ENCODE measurements around the gene IFRD1. TPM values are rescaled to one million over a fixed set of nuclear protein-coding genes. Genes with fewer than 3 reads are reported as not detected.

Gene IFRD1
- 10 to 100 TPM; 40.3 to 48.9 TPM for total RNA-seq

GRCh38 chr7:112449902-112450806 is at the start of gene IFRD1:
TSS of gene IFRD1 (plus strand) at chr7:112450460. CDS start at chr7:112450689, 229 bp downstream.
- ATAC-seq = peak; percentile 78
- DNase-seq = peak; percentile 99
- intact Hi-C loops (cut with DNase I, micrococcal nuclease) = loop anchor here (1.0 to 5.0 kb wide), 12 partner anchors 57 to 1437 kb away; partner anchors contain the start of genes DOCK4 (in 2 of the 2), TMEM168 (in 2 of the 2), ZNF277 (in 2 of the 2) and IMMP2L (in 1 of the 2)
- Mint-ChIP-seq H3K4me1 (peaks cover 38% of the 10 kb centered on the region), H3K36me3 (ENCODE audit: low read depth) (peaks cover 10% of the 10 kb centered on the region), H3K4me3 (peak within 1 kb of the TSS; percentile 97), H3K27ac (peak within 1 kb of the TSS; percentile 98), H3K27me3 (no peaks in the 10 kb centered on the region), H3K9me3 (ENCODE audit: low read depth) (no peaks in the 10 kb centered on the region)
- CTCF ChIA-PET = interaction anchor here (0.5 to 3.7 kb wide), 4 partner anchors 9 to 694 kb away, joined by 3 to 18 read pairs (median 6); no protein-coding TSS in a partner anchor
- POLR2A ChIA-PET = interaction anchor here (0.7 to 3.1 kb wide), 8 partner anchors 9 to 888 kb away, joined by 3 to 28 read pairs (median 6); partner anchors contain the start of genes DOCK4, IMMP2L and ZNF277

- H3K4me1 Mint-ChIP-seq = peaks cover 2% of the 10 kb centered on the region
- ATAC-seq (no peak), DNase-seq (no peak)
- H3K36me3 Mint-ChIP-seq (ENCODE audit: low read depth) = no peaks in the 10 kb centered on the region
- H3K27me3 Mint-ChIP-seq = peaks cover 2% of the 10 kb centered on the region
- no peaks in the 10 kb centered on the region for H3K9me3 Mint-ChIP-seq (ENCODE audit: low read depth)
- no peak overlapping the region for H3K4me3 Mint-ChIP-seq
- intact Hi-C loops (cut with DNase I, micrococcal nuclease) = no loop called here
- ChIA-PET POLR2A (no interaction called here), CTCF (no interaction called here)
- H3K27ac Mint-ChIP-seq = no peak overlapping the region
Measured at GRCh38 chr7:112404321-112404720, 45.9 kb upstream of the IFRD1 start.

- Mint-ChIP-seq H3K36me3 (ENCODE audit: low read depth) (no peaks in the 10 kb centered on the region), H3K4me3 (no peak overlapping the region), H3K4me1 (peaks cover 4% of the 10 kb centered on the region), H3K9me3 (ENCODE audit: low read depth) (no peaks in the 10 kb centered on the region), H3K27ac (no peak overlapping the region), H3K27me3 (peaks cover 5% of the 10 kb centered on the region)
- no peak for DNase-seq
- no peak for ATAC-seq
- intact Hi-C loops (cut with DNase I, micrococcal nuclease) = no loop called here
- ChIA-PET CTCF (interaction anchor here (0.6 kb wide), 1 partner anchor 697 kb away, joined by 3 read pairs; no protein-coding TSS in a partner anchor), POLR2A (no interaction called here)
Measured at GRCh38 chr7:112405286-112405685, 45.0 kb upstream of the IFRD1 start.

GRCh38 chr7:112407261-112407660 is 43.0 kb upstream of the IFRD1 start:
- ATAC-seq (no peak), DNase-seq (no peak)
- Mint-ChIP-seq H3K27ac (no peak overlapping the region), H3K36me3 (ENCODE audit: low read depth) (no peaks in the 10 kb centered on the region), H3K27me3 (peaks cover 7% of the 10 kb centered on the region), H3K4me3 (no peak overlapping the region), H3K9me3 (ENCODE audit: low read depth) (no peaks in the 10 kb centered on the region), H3K4me1 (peaks cover 6% of the 10 kb centered on the region)
- ChIA-PET CTCF (interaction anchor here (0.7 kb wide), 1 partner anchor 39 kb away, joined by 4 read pairs; no protein-coding TSS in a partner anchor), POLR2A (no interaction called here)
- intact Hi-C loops (cut with DNase I, micrococcal nuclease) = no loop called here

GRCh38 chr7:112410092-112410491 is 40.2 kb upstream of the IFRD1 start:
- no peaks in the 10 kb centered on the region for H3K9me3 Mint-ChIP-seq (ENCODE audit: low read depth)
- intact Hi-C loops (cut with DNase I, micrococcal nuclease) = loop anchor here (2.0 to 5.0 kb wide), 2 partner anchors 657 to 658 kb away; no protein-coding TSS in a partner anchor
- H3K27me3 Mint-ChIP-seq = peaks cover 9% of the 10 kb centered on the region
- peaks cover 6% of the 10 kb centered on the region for H3K4me1 Mint-ChIP-seq
- ChIA-PET POLR2A (no interaction called here), CTCF (no interaction called here)
- H3K36me3 Mint-ChIP-seq (ENCODE audit: low read depth) = no peaks in the 10 kb centered on the region
- no peak overlapping the region for H3K27ac Mint-ChIP-seq
- H3K4me3 Mint-ChIP-seq = no peak overlapping the region
- no peak for DNase-seq
- peak; percentile 44 for ATAC-seq

- intact Hi-C loops (cut with DNase I, micrococcal nuclease) = loop anchor here (2.0 to 5.0 kb wide), 2 partner anchors 658 to 659 kb away; no protein-coding TSS in a partner anchor
- Mint-ChIP-seq H3K27me3 (peaks cover 11% of the 10 kb centered on the region), H3K27ac (no peak overlapping the region), H3K36me3 (ENCODE audit: low read depth) (no peaks in the 10 kb centered on the region), H3K9me3 (ENCODE audit: low read depth) (no peaks in the 10 kb centered on the region), H3K4me3 (no peak overlapping the region), H3K4me1 (peaks cover 8% of the 10 kb centered on the region)
- POLR2A ChIA-PET = no interaction called here
- CTCF ChIA-PET = no interaction called here
- ATAC-seq (no peak), DNase-seq (peak; percentile 20)
Measured at GRCh38 chr7:112411186-112411795, 39.0 kb upstream of the IFRD1 start.

- CTCF ChIA-PET = no interaction called here
- intact Hi-C loops (cut with DNase I, micrococcal nuclease) = loop anchor here in 1 of 2 experiments (5.0 kb wide), 2 partner anchors 663 to 673 kb away; no protein-coding TSS in a partner anchor
- ATAC-seq = no peak
Measured at GRCh38 chr7:112414855-112415490, 35.3 kb upstream of the IFRD1 start.

GRCh38 chr7:112416127-112416526 is 34.1 kb upstream of the IFRD1 start:
- intact Hi-C loops (cut with DNase I, micrococcal nuclease) = loop anchor here in 1 of 2 experiments (5.0 kb wide), 1 partner anchor 674 kb away; no protein-coding TSS in a partner anchor

More at GRCh38 chr7:112414855-112415490, 35.3 kb upstream of the IFRD1 start:
- no peak overlapping the region for H3K27ac Mint-ChIP-seq
- peaks cover 7% of the 10 kb centered on the region for H3K4me1 Mint-ChIP-seq
- POLR2A ChIA-PET = no interaction called here
- H3K27me3 Mint-ChIP-seq = peaks cover 6% of the 10 kb centered on the region
- no peak for DNase-seq
- no peaks in the 10 kb centered on the region for H3K36me3 Mint-ChIP-seq (ENCODE audit: low read depth)
- no peak overlapping the region for H3K4me3 Mint-ChIP-seq
- no peaks in the 10 kb centered on the region for H3K9me3 Mint-ChIP-seq (ENCODE audit: low read depth)

GRCh38 chr7:112419543-112420130 is 30.6 kb upstream of the IFRD1 start:
- ATAC-seq (no peak), DNase-seq (no peak)
- intact Hi-C loops (cut with DNase I, micrococcal nuclease) = loop anchor here in 1 of 2 experiments (5.0 kb wide), 1 partner anchor 677 kb away; no protein-coding TSS in a partner anchor
- no peaks in the 10 kb centered on the region for H3K36me3 Mint-ChIP-seq (ENCODE audit: low read depth)
- H3K27ac Mint-ChIP-seq = no peak overlapping the region
- peaks cover 5% of the 10 kb centered on the region for H3K27me3 Mint-ChIP-seq
- ChIA-PET CTCF (interaction anchor here (1.0 kb wide), 1 partner anchor 14 kb away, joined by 3 read pairs; no protein-coding TSS in a partner anchor), POLR2A (no interaction called here)
- H3K4me1 Mint-ChIP-seq = peaks cover 25% of the 10 kb centered on the region
- no peak overlapping the region for H3K4me3 Mint-ChIP-seq
- H3K9me3 Mint-ChIP-seq (ENCODE audit: low read depth) = no peaks in the 10 kb centered on the region

More at GRCh38 chr7:112416127-112416526, 34.1 kb upstream of the IFRD1 start:
- no peak for ATAC-seq
- Mint-ChIP-seq H3K36me3 (ENCODE audit: low read depth) (no peaks in the 10 kb centered on the region), H3K27ac (no peak overlapping the region), H3K4me1 (peaks cover 2% of the 10 kb centered on the region), H3K9me3 (ENCODE audit: low read depth) (no peaks in the 10 kb centered on the region), H3K4me3 (no peak overlapping the region), H3K27me3 (peaks cover 6% of the 10 kb centered on the region)
- POLR2A ChIA-PET = no interaction called here
- CTCF ChIA-PET = no interaction called here
- DNase-seq = no peak

- ChIA-PET CTCF (interaction anchor here (0.8 kb wide), 1 partner anchor 667 kb away, joined by 3 read pairs; no protein-coding TSS in a partner anchor), POLR2A (no interaction called here)
- Mint-ChIP-seq H3K9me3 (ENCODE audit: low read depth) (no peaks in the 10 kb centered on the region), H3K27ac (no peak overlapping the region), H3K4me1 (peaks cover 25% of the 10 kb centered on the region), H3K27me3 (peaks cover 2% of the 10 kb centered on the region), H3K4me3 (no peak overlapping the region), H3K36me3 (ENCODE audit: low read depth) (no peaks in the 10 kb centered on the region)
- ATAC-seq (no peak), DNase-seq (no peak)
- intact Hi-C loops (cut with DNase I, micrococcal nuclease) = no loop called here
Measured at GRCh38 chr7:112420236-112420861, 29.9 kb upstream of the IFRD1 start.
